HCT116 (cell line): ENCODE results near the gene PNPLA6. TPM values are rescaled to one million over a fixed set of nuclear protein-coding genes. Genes with fewer than 3 reads are reported as not detected.
A peak's percentile ranks its signal among the peaks of the same experiment; 100 is the strongest.

Experiments
- ATAC-seq: fragments of 200-7000 bp; cut with Tn5 transposase; 2 replicates; pipeline ENCODE4 v1.9.1; 2020; ENCODE audit warnings: mild to moderate bottlenecking, moderate library complexity
- BruUV-seq: library from RNA; stranded (reverse); fragments of 400-500 nt; replicated peaks from 2 replicates; lab custom pipeline; 2021; lab: Mats Ljungman, UMichigan
- CTCF ChIA-PET: fragments of 300-600 bp; sonication (Branson Sonifier 250); formaldehyde crosslinking; loops from one replicate; lab custom pipeline; 2021; ENCODE audit warnings: antibody characterized with exemption; lab: Charles Lee
- POLR2A ChIA-PET: fragments of 300-600, 350-600 bp; sonication (Branson Sonifier 250); formaldehyde crosslinking; loops from one replicate; lab custom pipeline; 2021; ENCODE audit warnings: antibody characterized with exemption; lab: Charles Lee
- RAD21 ChIA-PET, 2 experiments: fragments of 300-600 bp; sonication (Branson Sonifier 250); formaldehyde crosslinking; loops; one replicate each; lab custom pipeline; 2023; ENCODE audit warnings: low total read pairs in 2 of 2; ENCODE audit not compliant: uncharacterized antibody in 2 of 2, unreplicated experiment in 2 of 2, low non-redundant PET in 1 of 2; lab: Charles Lee
- DNase-seq: peaks from one replicate; pipeline ENCODE4 v3.0.0-alpha.2; 2010; ENCODE audit warnings: low read depth, low spot score
- H2AFZ ChIP-seq: fragments of 200-600 bp; shearing (Covaris generic), sonication (generic); 2 replicates; pipeline ENCODE4 v1.6.1; 2017; ENCODE audit warnings: low read depth, mixed run types, mixed read lengths, antibody characterized with exemption, low read length; ENCODE audit not compliant: poor library complexity, severe bottlenecking
- H3K27ac ChIP-seq: 2 replicates; pipeline ENCODE4 v1.5.1; 2012; ENCODE audit warnings: low read depth, low read length
- H3K27me3 ChIP-seq: fragments of 200-600 bp; sonication (generic); 2 replicates; pipeline ENCODE4 v1.6.1; 2016; ENCODE audit warnings: mixed run types, low read length, mixed read lengths; ENCODE audit not compliant: insufficient read depth
- H3K36me3 ChIP-seq, 2 experiments: fragments of 200-500 bp in 1 of 2; fragments of 200-600 bp in 1 of 2; sonication (Bioruptor generic) in 1 of 2; sonication (generic) in 1 of 2; 2 replicates each; pipeline versions ENCODE4 v1.5.1 to v1.6.1; 2014 to 2016; ENCODE audit warnings: low read length in 2 of 2, inconsistent platforms in 1 of 2, mixed read lengths in 1 of 2, mixed run types in 1 of 2; ENCODE audit not compliant: insufficient read depth in 2 of 2, control insufficient read depth in 1 of 2
- H3K4me1 ChIP-seq, 2 experiments: fragments of 200-600 bp in 1 of 2; sonication (generic) in 1 of 2; 2 replicates each; pipeline versions ENCODE4 v1.5.1 to v1.6.1; 2012 to 2017; ENCODE audit warnings: low read length in 2 of 2, inconsistent platforms in 1 of 2, mild to moderate bottlenecking in 1 of 2, mixed read lengths in 1 of 2, mixed run types in 1 of 2, moderate library complexity in 1 of 2; ENCODE audit not compliant: insufficient read depth in 2 of 2, control insufficient read depth in 1 of 2
- H3K4me2 ChIP-seq: fragments of 200-600 bp; sonication (generic); 2 replicates; pipeline ENCODE4 v1.6.1; 2017; ENCODE audit warnings: mixed run types, low read length, mixed read lengths
- H3K4me3 ChIP-seq, 2 experiments: fragments of 200-600 bp in 1 of 2; sonication (generic) in 1 of 2; replicated peaks in 1 of 2; 2 replicates each; pipeline ENCODE4 v1.5.1; 2011 to 2016; ENCODE audit warnings: low read length in 2 of 2, control low read depth in 1 of 2, low read depth in 1 of 2, mild to moderate bottlenecking in 1 of 2, mixed read lengths in 1 of 2, mixed run types in 1 of 2
- H3K79me2 ChIP-seq: fragments of 200-600 bp; sonication (generic); 2 replicates; pipeline ENCODE4 v1.6.1; 2017; ENCODE audit warnings: mild to moderate bottlenecking, mixed run types, low read length, moderate library complexity, mixed read lengths; ENCODE audit not compliant: insufficient read depth
- H3K9ac ChIP-seq: fragments of 200-600 bp; sonication (generic); 2 replicates; pipeline ENCODE4 v1.6.1; 2016; ENCODE audit warnings: low read length, mixed read lengths
- H3K9me2 ChIP-seq: fragments of 200-600 bp; sonication (generic), shearing (Covaris generic); 2 replicates; pipeline ENCODE4 v1.6.1; 2017; ENCODE audit warnings: mixed run types, mild to moderate bottlenecking, moderate library complexity; ENCODE audit not compliant: insufficient read depth
- H3K9me3 ChIP-seq, 2 experiments: fragments of 200-500 bp in 1 of 2; fragments of 200-600 bp in 1 of 2; sonication (Bioruptor generic) in 1 of 2; sonication (generic) in 1 of 2; 2 replicates each; pipeline ENCODE4 v1.6.1; 2014 to 2017; ENCODE audit warnings: low read length in 2 of 2, mixed read lengths in 2 of 2, inconsistent platforms in 1 of 2, low read depth in 1 of 2, mild to moderate bottlenecking in 1 of 2, mixed run types in 1 of 2, moderate library complexity in 1 of 2; ENCODE audit not compliant: control insufficient read depth in 1 of 2, insufficient read depth in 1 of 2
- H4K20me1 ChIP-seq: fragments of 200-600 bp; sonication (generic), shearing (Covaris generic); 2 replicates; pipeline ENCODE4 v1.6.1; 2017; ENCODE audit warnings: mixed run types, mild to moderate bottlenecking, moderate library complexity; ENCODE audit not compliant: insufficient read depth
- CBX3 ChIP-seq: IDR thresholded peaks from 2 replicates; pipeline ENCODE4 v1.6.1; 2012; ENCODE audit warnings: low read depth
- CEBPB ChIP-seq: IDR thresholded peaks from 2 replicates; pipeline ENCODE4 v1.6.1; 2012; ENCODE audit warnings: low read depth
- EZH2 ChIP-seq: fragments of 200-600 bp; sonication (generic); IDR thresholded peaks from 2 replicates; pipeline ENCODE4 v1.6.1; 2017; ENCODE audit warnings: antibody characterized with exemption, mixed run types
- FOSL1 ChIP-seq: IDR thresholded peaks from 2 replicates; pipeline ENCODE4 v1.6.1; 2012; ENCODE audit warnings: low read depth
- POLR2A ChIP-seq: IDR thresholded peaks from 2 replicates; pipeline ENCODE4 v1.7.0; 2011; ENCODE audit warnings: borderline replicate concordance; ENCODE audit not compliant: insufficient read depth, insufficient read length; ENCODE audit errors: extremely low read depth
- POLR2AphosphoS5 ChIP-seq: IDR thresholded peaks from 2 replicates; pipeline ENCODE4 v1.6.1; 2011; ENCODE audit warnings: mild to moderate bottlenecking, low read depth, low read length, moderate library complexity
- TCF7L2 ChIP-seq: IDR thresholded peaks from 2 replicates; pipeline ENCODE4 v1.7.0; 2011; ENCODE audit warnings: borderline replicate concordance, inconsistent platforms; ENCODE audit not compliant: insufficient read depth, insufficient read length; ENCODE audit errors: extremely low read depth
- ZFX ChIP-seq: fragments of 450-650 bp; IDR thresholded peaks from 2 replicates; pipeline ENCODE4 v1.6.1; 2017
- intact Hi-C: fragments of 100-400 bp; cut with micrococcal nuclease; formaldehyde crosslinking; loops from 2 replicates; pipeline ENCODE4 v1.10.0; 2022
- total RNA-seq: library from RNA; stranded (reverse); gene quantifications from one replicate; pipeline ENCODE4 v1.2.1, GENCODE V29; 2021; ENCODE audit not compliant: unreplicated experiment
- TF ChIP-seq, protein P1 (sequence below), 3 experiments: fragments of 200-600 bp in 1 of 3; sonication (generic) in 1 of 3; IDR thresholded peaks in 2 of 3; conservative IDR thresholded peaks in 1 of 3; 2 replicates each; pipeline ENCODE4 v1.5.1; 2012 to 2017; ENCODE audit warnings: low read depth in 2 of 3, low read length in 2 of 3, antibody characterized with exemption in 1 of 3, borderline replicate concordance in 1 of 3, control low read depth in 1 of 3, mild to moderate bottlenecking in 1 of 3, mixed read lengths in 1 of 3, mixed run types in 1 of 3, moderate library complexity in 1 of 3; ENCODE audit not compliant: insufficient read depth in 1 of 3
- TF ChIP-seq, protein P2 (sequence below): IDR thresholded peaks from 2 replicates; pipeline ENCODE4 v1.6.1; 2012

Gene PNPLA6
- total RNA-seq, 1 experiment from 2014 or later: 159 TPM

DNA sequence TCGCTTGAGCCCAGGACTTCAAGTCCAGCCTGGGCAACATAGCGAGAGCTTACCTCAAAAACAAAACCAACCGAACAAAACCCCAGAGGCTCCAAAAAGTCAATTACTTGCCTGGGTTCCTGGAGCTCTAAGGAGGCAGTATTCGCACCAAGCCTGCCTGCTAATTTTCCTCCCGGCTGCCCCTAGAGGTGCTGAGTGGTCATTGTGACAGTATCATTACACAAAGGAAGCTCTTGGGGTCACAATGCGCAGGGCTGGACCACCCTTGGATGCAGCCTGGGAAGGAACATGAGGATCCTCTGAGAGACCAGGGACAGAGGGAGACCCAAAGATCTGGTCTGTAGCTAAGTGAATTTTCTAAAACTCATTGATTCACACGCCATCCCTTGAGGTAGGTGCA lies 38.2 kb upstream of the PNPLA6 start:
- Histone ChIP-seq H3K27me3 (no peaks in the 10 kb centered on the region), H3K4me1 (peaks cover 5 to 22% of the 10 kb centered on the region in 2 experiments), H3K27ac (no peak overlapping the region), H2AFZ (no peak overlapping the region), H3K4me2 (no peak overlapping the region), H3K36me3 (no peaks in the 10 kb centered on the region), H3K9me3 (no peaks in the 10 kb centered on the region), H4K20me1 (no peaks in the 10 kb centered on the region), H3K4me3 (no peak overlapping the region), H3K79me2 (no peaks in the 10 kb centered on the region), H3K9me2 (no peaks in the 10 kb centered on the region), H3K9ac (no peak overlapping the region)
- ATAC-seq: peak; percentile 71
- no TSS peak for BruUV-seq
- TF ChIP-seq, protein P1, sequence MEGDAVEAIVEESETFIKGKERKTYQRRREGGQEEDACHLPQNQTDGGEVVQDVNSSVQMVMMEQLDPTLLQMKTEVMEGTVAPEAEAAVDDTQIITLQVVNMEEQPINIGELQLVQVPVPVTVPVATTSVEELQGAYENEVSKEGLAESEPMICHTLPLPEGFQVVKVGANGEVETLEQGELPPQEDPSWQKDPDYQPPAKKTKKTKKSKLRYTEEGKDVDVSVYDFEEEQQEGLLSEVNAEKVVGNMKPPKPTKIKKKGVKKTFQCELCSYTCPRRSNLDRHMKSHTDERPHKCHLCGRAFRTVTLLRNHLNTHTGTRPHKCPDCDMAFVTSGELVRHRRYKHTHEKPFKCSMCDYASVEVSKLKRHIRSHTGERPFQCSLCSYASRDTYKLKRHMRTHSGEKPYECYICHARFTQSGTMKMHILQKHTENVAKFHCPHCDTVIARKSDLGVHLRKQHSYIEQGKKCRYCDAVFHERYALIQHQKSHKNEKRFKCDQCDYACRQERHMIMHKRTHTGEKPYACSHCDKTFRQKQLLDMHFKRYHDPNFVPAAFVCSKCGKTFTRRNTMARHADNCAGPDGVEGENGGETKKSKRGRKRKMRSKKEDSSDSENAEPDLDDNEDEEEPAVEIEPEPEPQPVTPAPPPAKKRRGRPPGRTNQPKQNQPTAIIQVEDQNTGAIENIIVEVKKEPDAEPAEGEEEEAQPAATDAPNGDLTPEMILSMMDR (IDR thresholded peaks at IDR 0.05 in 2 of 3, conservative IDR thresholded peaks at IDR 0.05 in 1 of 3; ENCODE audit: borderline replicate concordance in 1 of 3, insufficient read depth in 1 of 3, low read depth in 2 of 3, low read length in 2 of 3): peak in 2 of 3 experiments; percentile 56 to 64; a peak in 4 of 6 replicates
- no peak for TF ChIP-seq CEBPB
- no peak for DNase-seq
- CTCF ChIA-PET: interaction anchor here (1.1 to 1.4 kb wide), 2 partner anchors 10 to 71 kb away, joined by 4 to 10 read pairs; no protein-coding TSS in a partner anchor
- RAD21 ChIA-PET: interaction anchor here in 1 of 2 experiments (0.5 kb wide), 1 partner anchor 26 kb away, joined by 4 read pairs; no protein-coding TSS in a partner anchor
- intact Hi-C loops: loop anchor here (5.0 kb wide), 1 partner anchor 105 kb away; no protein-coding TSS in a partner anchor
- POLR2A ChIA-PET: interaction anchor here (0.6 kb wide), 1 partner anchor 403 kb away, joined by 3 read pairs; no protein-coding TSS in a partner anchor

DNA sequence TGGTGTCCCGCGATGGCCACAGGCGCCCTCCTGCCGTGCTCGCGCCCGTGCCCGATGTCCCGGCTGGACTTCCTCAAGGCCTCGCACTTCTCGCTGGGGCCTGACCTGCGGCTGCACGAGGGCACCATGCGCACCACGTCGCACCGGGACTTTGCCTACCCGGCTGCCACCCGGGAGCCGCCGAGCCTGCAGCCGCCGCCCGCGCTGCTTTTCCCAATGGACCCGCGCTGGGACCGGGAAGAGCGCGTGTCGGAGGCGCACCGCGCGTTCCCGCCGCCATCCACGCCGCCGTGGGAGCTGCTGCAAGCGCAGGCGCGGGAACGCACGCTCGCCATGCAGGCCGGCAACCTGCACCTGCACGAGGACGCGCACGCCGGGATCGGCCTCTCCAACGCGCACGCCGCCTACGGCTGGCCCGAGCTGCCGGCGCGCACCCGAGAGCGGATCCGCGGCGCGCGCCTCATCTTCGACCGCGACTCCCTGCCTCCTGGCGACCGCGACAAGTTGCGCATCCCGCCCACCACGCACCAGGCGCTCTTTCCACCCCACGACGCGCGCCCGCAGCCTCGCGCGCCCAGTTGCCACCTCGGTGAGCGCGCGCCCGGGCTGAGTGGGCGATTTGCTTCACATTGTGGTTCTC lies 34.6 kb upstream of the PNPLA6 start:
- peak overlapping the region; percentile 75 for H3K4me2 ChIP-seq
- no peaks in the 10 kb centered on the region for H3K79me2 ChIP-seq
- peak overlapping the region; percentile 35 for H2AFZ ChIP-seq
- H3K27ac ChIP-seq: peak overlapping the region; percentile 30; the same call in 1 of the 2 replicates
- H3K36me3 ChIP-seq: no peaks in the 10 kb centered on the region
- POLR2A ChIA-PET: no interaction called here
- H3K27me3 ChIP-seq: no peaks in the 10 kb centered on the region
- no TSS peak for BruUV-seq
- TF ChIP-seq, protein P2, sequence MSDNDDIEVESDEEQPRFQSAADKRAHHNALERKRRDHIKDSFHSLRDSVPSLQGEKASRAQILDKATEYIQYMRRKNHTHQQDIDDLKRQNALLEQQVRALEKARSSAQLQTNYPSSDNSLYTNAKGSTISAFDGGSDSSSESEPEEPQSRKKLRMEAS: peak; percentile 89
- TF ChIP-seq POLR2A: peak; percentile 67
- no peak for TF ChIP-seq FOSL1
- peak; percentile 47; the same call in 1 of the 2 replicates for TF ChIP-seq ZFX
- TF ChIP-seq, protein P1 (IDR thresholded peaks at IDR 0.05 in 2 of 3, conservative IDR thresholded peaks at IDR 0.05 in 1 of 3; ENCODE audit: borderline replicate concordance in 1 of 3, insufficient read depth in 1 of 3, low read depth in 2 of 3, low read length in 2 of 3): 0 out of 6 replicates have a peak, but pooled peaks of 1 of the 3 experiments have one; percentile 5
- TF ChIP-seq TCF7L2: peak; percentile 10
- no peak for TF ChIP-seq CBX3
- peak; percentile 61 for TF ChIP-seq POLR2AphosphoS5
- no peak for TF ChIP-seq EZH2
- peak overlapping the region; percentile 26 to 43 for H3K4me3 ChIP-seq
- RAD21 ChIA-PET: no interaction called here
- ATAC-seq (peak; percentile 84), DNase-seq (peak; percentile 78)
- intact Hi-C loops: no loop called here
- H3K4me1 ChIP-seq: peaks cover 11 to 24% of the 10 kb centered on the region in 2 experiments
- H3K9ac ChIP-seq: peak overlapping the region; percentile 41
- H3K9me3 ChIP-seq: no peaks in the 10 kb centered on the region
- CTCF ChIA-PET: interaction anchor here (1.0 kb wide), 1 partner anchor 147 kb away, joined by 4 read pairs; no protein-coding TSS in a partner anchor
- H3K9me2 ChIP-seq: no peaks in the 10 kb centered on the region
- no peaks in the 10 kb centered on the region for H4K20me1 ChIP-seq
